ENCODE data around the gene VPS39.

- TF ChIP-seq CTCF (IDR thresholded peaks at IDR 0.05) (no peak), POLR2A (IDR thresholded peaks at IDR 0.05) (no peak)
Observed at GRCh38 chr15:42130246-42130986, 77.7 kb downstream of the VPS39 start.
